Activated CD4-positive, alpha-beta T cell treated with anti-CD3 and anti-CD28 coated beads for 36 hours (primary cell): ENCODE results near the gene ARHGAP6. TPM values are rescaled to one million over a fixed set of nuclear protein-coding genes. Genes with fewer than 3 reads are reported as not detected.

Experiments used
- ATAC-seq: fragments of 200-7000 bp; cut with Tn5 transposase; one replicate; pipeline ENCODE4 v1.10.0; 2021; ENCODE audit warnings: mild to moderate bottlenecking, moderate library complexity
- CTCF ChIA-PET: fragments of 350-600 bp; sonication (Branson Sonifier 250); formaldehyde crosslinking; loops from one replicate; lab custom pipeline; 2021; ENCODE audit warnings: antibody characterized with exemption; lab: Charles Lee
- POLR2A ChIA-PET: fragments of 350-600 bp; sonication (Branson Sonifier 250); formaldehyde crosslinking; loops from one replicate; lab custom pipeline; 2021; ENCODE audit warnings: antibody characterized with exemption, inconsistent platforms; lab: Charles Lee
- DNase-seq: peaks from one replicate; pipeline ENCODE4 v3.0.0-alpha.2; 2020
- H3K27ac Mint-ChIP-seq: one replicate; pipeline ENCODE4 v1.8.0; 2021; ENCODE audit warnings: mixed read lengths
- H3K27me3 Mint-ChIP-seq: one replicate; pipeline ENCODE4 v1.8.0; 2021; ENCODE audit warnings: mixed read lengths
- H3K36me3 Mint-ChIP-seq: one replicate; pipeline ENCODE4 v1.8.0; 2021; ENCODE audit warnings: low read depth, mixed read lengths
- H3K4me1 Mint-ChIP-seq: one replicate; pipeline ENCODE4 v1.8.0; 2021; ENCODE audit warnings: mixed read lengths
- H3K4me3 Mint-ChIP-seq: one replicate; pipeline ENCODE4 v1.8.0; 2021; ENCODE audit warnings: mild to moderate bottlenecking, moderate library complexity, mixed read lengths
- H3K9me3 Mint-ChIP-seq: one replicate; pipeline ENCODE4 v1.8.0; 2021; ENCODE audit warnings: low read depth, mixed read lengths
- intact Hi-C, 2 experiments: fragments of 100-400 bp; cut with DNase I in 1 of 2; cut with micrococcal nuclease in 1 of 2; formaldehyde crosslinking; loops; one replicate each; pipeline versions ENCODE4 v1.14.2 to v1.15.1; 2022 to 2024; cut with DNase I, micrococcal nuclease
- total RNA-seq, 2 experiments: library from RNA; stranded (reverse); gene quantifications; one replicate each; pipeline ENCODE4 v1.2.3, GENCODE V29; 2021

Gene ARHGAP6
- total RNA-seq, 2 experiments from 2014 or later: not detected

- H3K9me3 Mint-ChIP-seq: no peaks in the 10 kb centered on the region
- H3K4me3 Mint-ChIP-seq: no peak overlapping the region
- peaks cover 3% of the 10 kb centered on the region for H3K27me3 Mint-ChIP-seq
- no peaks in the 10 kb centered on the region for H3K4me1 Mint-ChIP-seq
- DNase-seq (no peak), ATAC-seq (no peak)
- H3K36me3 Mint-ChIP-seq: no peaks in the 10 kb centered on the region
- intact Hi-C loops: no loop called here
- ChIA-PET POLR2A (no interaction called here), CTCF (interaction anchor here (0.8 kb wide), 1 partner anchor 35 kb away, joined by 3 read pairs; no protein-coding TSS in a partner anchor)
- H3K27ac Mint-ChIP-seq: no peak overlapping the region
These were observed 249.1 kb downstream of the ARHGAP6 start for GRCh38 chrX:11416600-11416999.

DNA sequence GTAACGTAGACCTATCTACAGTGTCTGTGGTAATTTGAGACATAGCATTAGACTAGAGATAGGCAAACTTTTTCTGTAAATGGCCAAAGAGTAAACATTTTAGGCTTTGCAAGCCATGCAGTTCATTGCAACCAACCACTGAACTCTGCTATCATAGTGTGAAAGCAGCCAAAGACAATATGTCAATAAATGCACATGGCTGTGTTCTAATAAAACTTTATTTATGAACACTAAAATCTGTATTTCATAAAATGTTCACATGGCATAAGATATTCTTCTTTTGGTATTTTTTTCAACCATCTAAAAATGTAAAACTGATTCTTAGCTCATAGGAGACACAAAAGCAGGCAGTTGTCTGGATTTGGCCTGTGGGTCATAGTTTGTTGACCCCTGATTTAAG lies 251.6 kb downstream of the ARHGAP6 start:
- DNase-seq (no peak), ATAC-seq (no peak)
- ChIA-PET POLR2A (no interaction called here), CTCF (no interaction called here)
- no peaks in the 10 kb centered on the region for H3K9me3 Mint-ChIP-seq
- H3K4me3 Mint-ChIP-seq: no peak overlapping the region
- no peaks in the 10 kb centered on the region for H3K36me3 Mint-ChIP-seq
- intact Hi-C loops: no loop called here
- H3K27ac Mint-ChIP-seq: no peak overlapping the region
- peaks cover 5% of the 10 kb centered on the region for H3K27me3 Mint-ChIP-seq
- no peaks in the 10 kb centered on the region for H3K4me1 Mint-ChIP-seq

GRCh38 chrX:11412715-11413623 lies 252.8 kb downstream of the ARHGAP6 start:
- peaks cover 5% of the 10 kb centered on the region for H3K27me3 Mint-ChIP-seq
- ChIA-PET POLR2A (no interaction called here), CTCF (no interaction called here)
- no peaks in the 10 kb centered on the region for H3K36me3 Mint-ChIP-seq
- intact Hi-C loops: no loop called here
- ATAC-seq (no peak), DNase-seq (no peak)
- no peaks in the 10 kb centered on the region for H3K4me1 Mint-ChIP-seq
- no peaks in the 10 kb centered on the region for H3K9me3 Mint-ChIP-seq
- no peak overlapping the region for H3K4me3 Mint-ChIP-seq
- H3K27ac Mint-ChIP-seq: no peak overlapping the region

- H3K9me3 Mint-ChIP-seq: no peaks in the 10 kb centered on the region
- ATAC-seq (no peak), DNase-seq (no peak)
- H3K36me3 Mint-ChIP-seq: no peaks in the 10 kb centered on the region
- no peak overlapping the region for H3K27ac Mint-ChIP-seq
- peaks cover 2% of the 10 kb centered on the region for H3K27me3 Mint-ChIP-seq
- ChIA-PET POLR2A (no interaction called here), CTCF (no interaction called here)
- H3K4me1 Mint-ChIP-seq: no peaks in the 10 kb centered on the region
- no peak overlapping the region for H3K4me3 Mint-ChIP-seq
- intact Hi-C loops: no loop called here
These were observed 255.8 kb downstream of the ARHGAP6 start for GRCh38 chrX:11409957-11410356.

- ChIA-PET POLR2A (no interaction called here), CTCF (no interaction called here)
- ATAC-seq (no peak), DNase-seq (no peak)
- Mint-ChIP-seq H3K36me3 (no peaks in the 10 kb centered on the region), H3K4me3 (no peak overlapping the region), H3K9me3 (no peaks in the 10 kb centered on the region), H3K4me1 (no peaks in the 10 kb centered on the region), H3K27ac (no peak overlapping the region), H3K27me3 (peaks cover 2% of the 10 kb centered on the region)
- intact Hi-C loops: no loop called here
These were observed 256.9 kb downstream of the ARHGAP6 start for GRCh38 chrX:11408783-11409182.

- CTCF ChIA-PET: no interaction called here
These were observed 257.7 kb downstream of the ARHGAP6 start for GRCh38 chrX:11408109-11408405.

DNA sequence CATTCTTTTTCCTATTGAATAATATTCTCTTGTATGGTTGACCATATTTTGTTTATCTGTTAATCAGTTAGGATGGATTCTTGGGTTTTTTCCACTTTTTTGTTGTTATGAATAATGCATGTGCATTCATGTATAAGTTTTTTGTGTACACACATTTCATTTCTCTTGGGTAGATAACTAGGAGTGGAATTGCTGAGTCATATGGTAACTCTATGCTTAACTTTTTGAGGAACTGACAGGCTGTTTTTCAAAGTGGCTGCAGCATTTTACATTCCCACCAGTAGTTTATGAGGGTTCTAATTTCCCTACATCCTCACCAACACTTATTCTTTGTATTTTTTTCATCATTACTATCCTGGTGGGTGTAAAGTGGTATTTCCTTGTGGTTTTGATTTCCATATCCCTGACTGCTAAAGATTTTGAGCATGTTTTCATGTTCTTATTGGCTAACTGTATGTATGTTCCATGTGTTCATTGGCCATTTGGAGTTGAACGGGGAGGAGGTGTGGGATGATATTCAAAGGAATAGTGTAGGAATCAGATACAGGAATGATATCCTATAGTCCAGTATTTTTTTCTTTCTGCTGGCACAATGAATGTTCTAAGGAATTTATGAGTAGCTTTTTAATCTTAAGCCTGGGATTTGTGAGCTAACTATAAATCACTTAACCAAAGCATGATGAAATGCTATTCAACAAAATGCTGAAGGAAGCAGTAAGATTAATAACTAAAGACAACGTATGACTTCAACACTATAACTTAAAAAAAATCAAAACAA lies 258.2 kb downstream of the ARHGAP6 start:
- intact Hi-C loops: no loop called here
- no peaks in the 10 kb centered on the region for H3K9me3 Mint-ChIP-seq
- peaks cover 2% of the 10 kb centered on the region for H3K27me3 Mint-ChIP-seq
- H3K4me3 Mint-ChIP-seq: no peak overlapping the region
- no peak for DNase-seq
- ChIA-PET POLR2A (no interaction called here), CTCF (no interaction called here)
- H3K4me1 Mint-ChIP-seq: no peaks in the 10 kb centered on the region
- H3K36me3 Mint-ChIP-seq: no peaks in the 10 kb centered on the region
- ATAC-seq: no peak
- H3K27ac Mint-ChIP-seq: no peak overlapping the region

More at GRCh38 chrX:11408109-11408405, 257.7 kb downstream of the ARHGAP6 start:
- DNase-seq (no peak), ATAC-seq (no peak)
- POLR2A ChIA-PET: no interaction called here
- H3K4me3 Mint-ChIP-seq: no peak overlapping the region
- H3K4me1 Mint-ChIP-seq: no peaks in the 10 kb centered on the region
- H3K9me3 Mint-ChIP-seq: no peaks in the 10 kb centered on the region
- no peak overlapping the region for H3K27ac Mint-ChIP-seq
- peaks cover 2% of the 10 kb centered on the region for H3K27me3 Mint-ChIP-seq
- intact Hi-C loops: no loop called here
- no peaks in the 10 kb centered on the region for H3K36me3 Mint-ChIP-seq

GRCh38 chrX:11406109-11406765 lies 259.5 kb downstream of the ARHGAP6 start:
- H3K36me3 Mint-ChIP-seq: no peaks in the 10 kb centered on the region
- ATAC-seq: no peak
- ChIA-PET CTCF (no interaction called here), POLR2A (no interaction called here)
- no peaks in the 10 kb centered on the region for H3K9me3 Mint-ChIP-seq
- no peak overlapping the region for H3K4me3 Mint-ChIP-seq
- H3K27ac Mint-ChIP-seq: no peak overlapping the region
- DNase-seq: no peak
- intact Hi-C loops: no loop called here
- H3K4me1 Mint-ChIP-seq: no peaks in the 10 kb centered on the region
- peaks cover 2% of the 10 kb centered on the region for H3K27me3 Mint-ChIP-seq

DNA sequence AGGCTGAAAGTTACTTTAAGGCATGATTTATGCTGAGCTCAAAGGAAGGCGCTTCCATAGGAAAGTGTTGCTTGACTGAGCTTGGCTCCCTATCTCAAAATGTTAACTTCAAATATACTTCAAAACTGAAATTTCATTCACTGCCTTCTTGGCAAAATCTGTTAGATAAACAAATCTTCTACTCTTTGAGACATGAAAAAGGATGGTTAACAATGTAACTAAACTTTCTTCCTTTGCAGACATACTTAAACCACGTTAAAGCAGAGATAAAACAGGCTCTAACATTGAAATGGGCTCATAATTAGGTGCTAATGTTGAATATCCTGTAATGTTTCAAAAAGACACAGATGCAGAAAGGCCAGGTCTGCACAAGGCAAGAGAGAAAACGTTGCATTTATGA lies 262.1 kb downstream of the ARHGAP6 start:
- Mint-ChIP-seq H3K36me3 (no peaks in the 10 kb centered on the region), H3K27me3 (no peaks in the 10 kb centered on the region), H3K4me3 (no peak overlapping the region), H3K9me3 (no peaks in the 10 kb centered on the region), H3K27ac (no peak overlapping the region), H3K4me1 (no peaks in the 10 kb centered on the region)
- POLR2A ChIA-PET: no interaction called here
- intact Hi-C loops: no loop called here
- ATAC-seq (no peak), DNase-seq (no peak)
- CTCF ChIA-PET: no interaction called here

DNA sequence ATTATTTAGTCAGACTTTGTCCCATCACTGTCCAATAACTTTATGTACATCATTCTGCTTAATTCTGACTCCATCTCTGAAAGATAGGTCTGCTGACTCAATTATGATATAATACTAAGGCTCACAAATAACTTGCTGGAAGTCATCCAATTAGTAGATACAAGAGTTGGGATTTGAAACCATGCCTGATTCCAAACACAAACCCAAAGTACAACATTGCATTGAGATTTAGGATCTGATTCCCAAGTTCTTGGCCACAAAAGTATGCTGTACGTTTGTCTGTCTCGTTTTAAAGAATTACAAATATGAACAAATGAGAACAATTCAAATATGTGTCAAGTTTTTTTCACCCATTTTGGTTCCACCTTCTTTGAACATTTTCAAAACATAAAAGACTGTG lies 263.8 kb downstream of the ARHGAP6 start:
- Mint-ChIP-seq H3K27ac (no peak overlapping the region), H3K9me3 (no peaks in the 10 kb centered on the region), H3K4me3 (no peak overlapping the region), H3K36me3 (no peaks in the 10 kb centered on the region), H3K4me1 (no peaks in the 10 kb centered on the region), H3K27me3 (no peaks in the 10 kb centered on the region)
- DNase-seq (no peak), ATAC-seq (no peak)
- intact Hi-C loops: no loop called here
- POLR2A ChIA-PET: no interaction called here
- CTCF ChIA-PET: no interaction called here

GRCh38 chrX:11399489-11400094 lies 266.1 kb downstream of the ARHGAP6 start:
- Mint-ChIP-seq H3K4me3 (no peak overlapping the region), H3K9me3 (no peaks in the 10 kb centered on the region), H3K36me3 (no peaks in the 10 kb centered on the region), H3K27me3 (no peaks in the 10 kb centered on the region), H3K4me1 (no peaks in the 10 kb centered on the region), H3K27ac (no peak overlapping the region)
- CTCF ChIA-PET: no interaction called here
- DNase-seq (no peak), ATAC-seq (no peak)
- POLR2A ChIA-PET: no interaction called here
- intact Hi-C loops: no loop called here
